T follicular helper cell (primary cell): Measurements from ENCODE around the gene BICRAL.
"Not testable (repeated sequence)": the region's sequence is repeated elsewhere in the genome, so short reads cannot be mapped to it uniquely, and the experiment has no call there.

Experiments used
- DNase-seq: peaks from one replicate; pipeline ENCODE4 v3.0.0-alpha.2; 2020; ENCODE audit warnings: low read depth
- total RNA-seq, 2 experiments: gene quantifications; one replicate each; lab custom pipeline; 2026; lab: John Stamatoyannopoulos, UW

The BICRAL gene
- total RNA-seq = 22.2 to 73.2 reads per million in 2 experiments

- DNase-seq = peak; percentile 64
Observed at GRCh38 chr6:42781796-42782688, at the start of gene BICRAL. TSS of gene BICRAL (plus strand) at chr6:42782052. CDS start at chr6:42822023, 39,971 bp downstream.

- not testable (repeated sequence) for DNase-seq
Observed at GRCh38 chr6:42733867-42734481, 47.9 kb upstream of the BICRAL start.

- no peak for DNase-seq
Observed at GRCh38 chr6:42735976-42736375, 45.9 kb upstream of the BICRAL start.

- no peak for DNase-seq
Observed at GRCh38 chr6:42740725-42741124, 41.1 kb upstream of the BICRAL start.

- no peak for DNase-seq
Observed at GRCh38 chr6:42742116-42742894, 39.5 kb upstream of the BICRAL start.

- DNase-seq = no peak
Observed at GRCh38 chr6:42744351-42744893, 37.4 kb upstream of the BICRAL start.

- no peak for DNase-seq
Observed at GRCh38 chr6:42745083-42745639, 36.7 kb upstream of the BICRAL start.

- DNase-seq = peak; percentile 93
Observed at GRCh38 chr6:42745640-42746462, 36.0 kb upstream of the BICRAL start, which contains the start of gene TBCC. TSS of gene TBCC (minus strand) at chr6:42746103. CDS start at chr6:42746073, 30 bp downstream.

- peak; percentile 58 for DNase-seq
Observed at GRCh38 chr6:42746463-42747391, 35.1 kb upstream of the BICRAL start.

- DNase-seq = no peak
Observed at GRCh38 chr6:42748203-42748898, 33.5 kb upstream of the BICRAL start.

GRCh38 chr6:42751055-42751454 lies 30.8 kb upstream of the BICRAL start:
- DNase-seq = no peak

- no peak for DNase-seq
Observed at GRCh38 chr6:42754759-42755158, 27.1 kb upstream of the BICRAL start.

- DNase-seq = no peak
Observed at GRCh38 chr6:42756722-42757121, 25.1 kb upstream of the BICRAL start.

GRCh38 chr6:42758756-42759430 lies 23.0 kb upstream of the BICRAL start:
- DNase-seq = no peak

- DNase-seq = no peak
Observed at GRCh38 chr6:42761287-42762067, 20.4 kb upstream of the BICRAL start.

- no peak for DNase-seq
Observed at GRCh38 chr6:42762426-42762859, 19.4 kb upstream of the BICRAL start.

- DNase-seq = no peak
Observed at GRCh38 chr6:42762950-42763349, 18.9 kb upstream of the BICRAL start.
